ENCODE results near the gene UBR4. TPM values are rescaled to one million over a fixed set of nuclear protein-coding genes. Genes with fewer than 3 reads are reported as not detected.

The UBR4 gene
- total RNA-seq, 1 donor = 149 TPM

GRCh38 chr1:19222979-19223824 lies 13.1 kb upstream of the UBR4 start:
- Histone ChIP-seq H3K27me3 (ENCODE audit: insufficient read depth, low read length) (no peaks in the 10 kb centered on the region), H4K20me1 (ENCODE audit: insufficient read depth, low read length) (peaks cover 7% of the 10 kb centered on the region), H3K4me1 (ENCODE audit: insufficient read depth, low read length) (no peaks in the 10 kb centered on the region), H3K79me2 (ENCODE audit: insufficient read depth, low read length) (peaks cover 8% of the 10 kb centered on the region), H3K4me3 (ENCODE audit: insufficient read depth, low read length) (no peak overlapping the region), H3K27ac (ENCODE audit: low read depth, low read length) (no peak overlapping the region), H2AFZ (ENCODE audit: low read length) (no peak overlapping the region), H3K9me3 (ENCODE audit: low read depth, low read length) (no peaks in the 10 kb centered on the region), H3K4me2 (ENCODE audit: insufficient read depth, low read length) (no peak overlapping the region), H3K36me3 (ENCODE audit: insufficient read depth, low read length) (peaks cover 77% of the 10 kb centered on the region)
- TF ChIP-seq CTCF (IDR thresholded peaks at IDR 0.05; ENCODE audit: extremely low read depth, low read depth, low read length) = no peak
- DNase-seq (ENCODE audit: insufficient read length, low spot score, missing footprints) = peak; percentile 57

DNA sequence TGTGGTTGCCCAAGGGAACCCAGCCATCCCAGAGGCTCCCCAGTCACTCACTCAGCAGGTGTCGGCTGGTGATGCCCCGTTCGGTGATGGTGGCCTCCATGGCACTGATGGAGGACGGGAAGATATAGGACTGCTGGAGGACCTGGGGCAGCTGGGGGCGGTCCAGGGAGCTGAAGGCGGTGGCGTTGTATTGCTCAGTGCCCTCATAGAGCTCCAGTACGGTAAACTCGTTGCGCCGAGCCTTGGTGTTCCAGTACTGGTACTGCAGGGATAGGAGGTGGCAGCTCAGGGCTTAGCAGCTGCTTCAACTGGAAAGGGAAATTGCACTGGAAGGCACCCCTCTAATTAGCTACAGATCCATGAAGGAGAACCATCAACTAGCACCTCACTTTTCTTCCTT lies 12.5 kb upstream of the UBR4 start:
- DNase-seq (ENCODE audit: insufficient read length, low spot score, missing footprints) = no peak
- Histone ChIP-seq H3K4me2 (ENCODE audit: insufficient read depth, low read length) (no peak overlapping the region), H4K20me1 (ENCODE audit: insufficient read depth, low read length) (peaks cover 7% of the 10 kb centered on the region), H3K36me3 (ENCODE audit: insufficient read depth, low read length) (peaks cover 80% of the 10 kb centered on the region), H3K27me3 (ENCODE audit: insufficient read depth, low read length) (no peaks in the 10 kb centered on the region), H3K9me3 (ENCODE audit: low read depth, low read length) (no peaks in the 10 kb centered on the region), H3K79me2 (ENCODE audit: insufficient read depth, low read length) (peaks cover 8% of the 10 kb centered on the region), H2AFZ (ENCODE audit: low read length) (no peak overlapping the region), H3K4me3 (ENCODE audit: insufficient read depth, low read length) (no peak overlapping the region), H3K4me1 (ENCODE audit: insufficient read depth, low read length) (no peaks in the 10 kb centered on the region), H3K27ac (ENCODE audit: low read depth, low read length) (no peak overlapping the region)
- no peak for TF ChIP-seq CTCF (IDR thresholded peaks at IDR 0.05; ENCODE audit: extremely low read depth, low read depth, low read length)

GRCh38 chr1:19220991-19221390 lies 10.9 kb upstream of the UBR4 start:
- H2AFZ ChIP-seq (ENCODE audit: low read length) = no peak overlapping the region
- H3K9me3 ChIP-seq (ENCODE audit: low read depth, low read length) = no peaks in the 10 kb centered on the region
- peaks cover 7% of the 10 kb centered on the region for H4K20me1 ChIP-seq (ENCODE audit: insufficient read depth, low read length)
- no peak overlapping the region for H3K27ac ChIP-seq (ENCODE audit: low read depth, low read length)
- no peaks in the 10 kb centered on the region for H3K27me3 ChIP-seq (ENCODE audit: insufficient read depth, low read length)
- TF ChIP-seq CTCF (IDR thresholded peaks at IDR 0.05; ENCODE audit: extremely low read depth, low read depth, low read length) = no peak
- peaks cover 14% of the 10 kb centered on the region for H3K79me2 ChIP-seq (ENCODE audit: insufficient read depth, low read length)
- DNase-seq (ENCODE audit: insufficient read length, low spot score, missing footprints) = no peak
- H3K4me2 ChIP-seq (ENCODE audit: insufficient read depth, low read length) = no peak overlapping the region
- peaks cover 77% of the 10 kb centered on the region for H3K36me3 ChIP-seq (ENCODE audit: insufficient read depth, low read length)
- no peak overlapping the region for H3K4me3 ChIP-seq (ENCODE audit: insufficient read depth, low read length)
- no peaks in the 10 kb centered on the region for H3K4me1 ChIP-seq (ENCODE audit: insufficient read depth, low read length)

GRCh38 chr1:19220080-19220846 lies 10.2 kb upstream of the UBR4 start:
- Histone ChIP-seq H3K79me2 (ENCODE audit: insufficient read depth, low read length) (peaks cover 17% of the 10 kb centered on the region), H3K4me2 (ENCODE audit: insufficient read depth, low read length) (no peak overlapping the region), H3K4me1 (ENCODE audit: insufficient read depth, low read length) (no peaks in the 10 kb centered on the region), H3K27ac (ENCODE audit: low read depth, low read length) (no peak overlapping the region), H4K20me1 (ENCODE audit: insufficient read depth, low read length) (peaks cover 8% of the 10 kb centered on the region), H3K36me3 (ENCODE audit: insufficient read depth, low read length) (peaks cover 76% of the 10 kb centered on the region), H3K27me3 (ENCODE audit: insufficient read depth, low read length) (no peaks in the 10 kb centered on the region), H2AFZ (ENCODE audit: low read length) (no peak overlapping the region), H3K4me3 (ENCODE audit: insufficient read depth, low read length) (no peak overlapping the region), H3K9me3 (ENCODE audit: low read depth, low read length) (no peaks in the 10 kb centered on the region)
- no peak for DNase-seq (ENCODE audit: insufficient read length, low spot score, missing footprints)
- TF ChIP-seq CTCF (IDR thresholded peaks at IDR 0.05; ENCODE audit: extremely low read depth, low read depth, low read length) = no peak

Measured in osteoblast (primary cell).